Endothelial cell of umbilical vein (primary cell): ENCODE data around the gene NFATC3. TPM values are rescaled to one million over a fixed set of nuclear protein-coding genes. Genes with fewer than 3 reads are reported as not detected.

Experiments used
- BruUV-seq: library from RNA; stranded (reverse); fragments of 400-500 nt; replicated peaks from 2 replicates; lab custom pipeline; 2021; lab: Mats Ljungman, UMichigan
- CTCF ChIA-PET: fragments of 300-600, 350-600 bp; sonication (Branson Sonifier 250); formaldehyde crosslinking; loops from one replicate; lab custom pipeline; 2021; ENCODE audit warnings: antibody characterized with exemption, inconsistent platforms; lab: Charles Lee
- POLR2A ChIA-PET: fragments of 300-600, 350-600 bp; sonication (Branson Sonifier 250); formaldehyde crosslinking; loops from one replicate; lab custom pipeline; 2021; ENCODE audit warnings: antibody characterized with exemption, inconsistent platforms; lab: Charles Lee
- DNase-seq: peaks from one replicate; pipeline ENCODE4 v3.0.0-alpha.2; 2011; ENCODE audit warnings: low read depth, low spot score
- FAIRE-seq: peaks from 2 replicates; lab custom pipeline; 2011; peaks lifted over from hg19 to GRCh38; lab: Jason Lieb, UNC
- H2AFZ ChIP-seq: 2 replicates; pipeline ENCODE4 v1.6.0; 2012; ENCODE audit warnings: low read depth, low read length, control low read depth, inconsistent platforms
- H3K27ac ChIP-seq: 2 replicates; pipeline ENCODE4 v1.5.1; 2011; ENCODE audit warnings: low read depth, mild to moderate bottlenecking, control low read depth, low read length, moderate library complexity; ENCODE audit not compliant: insufficient read depth
- H3K27me3 ChIP-seq, 2 experiments: 2 replicates each; pipeline versions ENCODE4 v1.6.0 to v1.6.1; 2011; ENCODE audit warnings: low read length in 2 of 2, mixed read lengths in 1 of 2; ENCODE audit not compliant: control insufficient read depth in 2 of 2, insufficient read depth in 2 of 2
- H3K36me3 ChIP-seq, 2 experiments: 2 replicates in 1 of 2; 3 replicates in 1 of 2; pipeline ENCODE4 v1.5.1; 2011; ENCODE audit warnings: low read length in 2 of 2, mild to moderate bottlenecking in 1 of 2, moderate library complexity in 1 of 2; ENCODE audit not compliant: control insufficient read depth in 2 of 2, insufficient read depth in 2 of 2; ENCODE audit errors: extremely low read depth in 1 of 2
- H3K4me1 ChIP-seq: 3 replicates; pipeline ENCODE4 v1.5.1; 2011; ENCODE audit warnings: mild to moderate bottlenecking, low read length; ENCODE audit not compliant: control insufficient read depth, insufficient read depth; ENCODE audit errors: extremely low read depth
- H3K4me2 ChIP-seq: 2 replicates; pipeline ENCODE4 v1.6.1; 2011; ENCODE audit warnings: low read length, control low read depth, mixed read lengths; ENCODE audit not compliant: insufficient read depth
- H3K4me3 ChIP-seq, 3 experiments: fragments of 200-600 bp in 1 of 3; sonication (generic), shearing (Covaris generic) in 1 of 3; replicated peaks in 1 of 3; 2 replicates each; pipeline ENCODE4 v1.5.1; 2011 to 2016; ENCODE audit warnings: control low read depth in 3 of 3, low read length in 3 of 3, mild to moderate bottlenecking in 2 of 3, inconsistent platforms in 1 of 3, low read depth in 1 of 3, moderate library complexity in 1 of 3; ENCODE audit not compliant: insufficient read depth in 1 of 3
- H3K79me2 ChIP-seq: 2 replicates; pipeline ENCODE4 v1.6.0; 2012; ENCODE audit warnings: low read length, inconsistent platforms; ENCODE audit not compliant: control insufficient read depth, insufficient read depth
- H3K9ac ChIP-seq: replicated peaks from 2 replicates; pipeline ENCODE3; 2011; ENCODE audit warnings: low read length, control low read depth; ENCODE audit not compliant: insufficient read depth; ENCODE audit errors: extremely low read depth
- H3K9me1 ChIP-seq: replicated peaks from 3 replicates; pipeline ENCODE4 v1.6.0; 2011; ENCODE audit warnings: mild to moderate bottlenecking, low read length; ENCODE audit not compliant: control insufficient read depth, insufficient read depth; ENCODE audit errors: extremely low read depth
- H3K9me3 ChIP-seq: replicated peaks from 2 replicates; pipeline ENCODE4 v1.5.1; 2012; ENCODE audit warnings: low read length, inconsistent platforms; ENCODE audit not compliant: control insufficient read depth, insufficient read depth
- H4K20me1 ChIP-seq: replicated peaks from 2 replicates; pipeline ENCODE3; 2011; ENCODE audit warnings: mild to moderate bottlenecking, low read length; ENCODE audit not compliant: control insufficient read depth, insufficient read depth; ENCODE audit errors: extremely low read depth
- CTCF ChIP-seq, 2 donors: IDR thresholded peaks; 1 replicate in 1 of 2; 2 replicates in 1 of 2; pipeline ENCODE4 v1.5.1; 2011; ENCODE audit warnings: low read length in 2 of 2, mild to moderate bottlenecking in 2 of 2, moderate library complexity in 2 of 2, control low read depth in 1 of 2, inconsistent platforms in 1 of 2, low read depth in 1 of 2; ENCODE audit not compliant: insufficient read depth in 1 of 2; ENCODE audit errors: extremely low read depth in 1 of 2
- EZH2 ChIP-seq: IDR thresholded peaks from 2 replicates; pipeline ENCODE4 v1.6.1; 2012; ENCODE audit warnings: borderline replicate concordance, low read depth, mild to moderate bottlenecking, moderate library complexity, low read length, inconsistent platforms; ENCODE audit not compliant: severe bottlenecking
- POLR2AphosphoS5 ChIP-seq: IDR thresholded peaks from 2 replicates; pipeline ENCODE4 v1.6.1; 2012; ENCODE audit warnings: low read depth, mild to moderate bottlenecking, control low read depth, low read length, moderate library complexity; ENCODE audit not compliant: insufficient read depth
- dilution Hi-C: fragments of 300-500 bp; cut with MboI; formaldehyde crosslinking; loops from one replicate; pipeline ENCODE4 v1.15.0; 2019; ENCODE audit warnings: low sequenced_read_pairs; ENCODE audit not compliant: extremely low pct_ligation_motif_present
- intact Hi-C: fragments of 100-400 bp; cut with micrococcal nuclease; formaldehyde crosslinking; loops from one replicate; pipeline ENCODE4 v1.10.0; 2022
- polyA plus RNA-seq, 4 experiments: library from polyadenylated mRNA; depleted of rRNA in 3 of 4; stranded (reverse) in 3 of 4; unstranded in 1 of 4; fragments of >200 nt; gene quantifications; 2 replicates each; pipeline versions ENCODE4 v1.2.1 to v1.2.3, GENCODE V29; 2011 to 2012; ENCODE audit warnings: missing spikeins in 1 of 4
- total RNA-seq: library from RNA; stranded (reverse); gene quantifications from 2 replicates; pipeline ENCODE4 v1.2.3, GENCODE V29; 2021

NFATC3 gene
- total and polyA plus RNA-seq, 2 donors (not counting 3 experiments of a cell fraction or from before 2014, with no cell fraction given) = 15.6 to 33.1 TPM

DNA sequence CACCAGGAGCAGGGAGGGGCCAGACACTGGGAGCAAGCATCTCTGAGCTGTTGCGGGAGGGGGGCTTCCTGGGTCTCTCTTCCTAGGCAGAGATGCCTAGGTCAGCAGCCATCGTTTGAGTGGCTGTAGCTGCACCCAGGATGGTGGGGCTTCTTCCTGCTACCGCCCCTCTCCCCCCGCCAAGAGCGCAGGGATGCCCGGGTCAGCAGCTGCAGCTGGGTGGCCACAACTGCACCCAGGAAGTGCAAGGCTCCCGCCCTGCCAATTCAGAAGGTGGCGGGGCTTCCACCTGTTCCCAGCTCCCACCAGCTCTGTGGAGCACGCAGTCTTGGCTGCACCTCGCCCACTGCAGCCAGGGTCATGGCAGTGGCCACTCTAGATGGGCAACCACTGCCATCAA is 103.0 kb downstream of the NFATC3 start:
- Histone ChIP-seq H3K79me2 (no peaks in the 10 kb centered on the region), H3K9me1 (no peaks in the 10 kb centered on the region), H3K36me3 (peaks cover 5 to 19% of the 10 kb centered on the region in 2 experiments), H3K9ac (no peak overlapping the region), H3K27ac (no peak overlapping the region), H2AFZ (no peak overlapping the region), H3K27me3 (no peaks in the 10 kb centered on the region), H3K4me1 (no peaks in the 10 kb centered on the region), H3K4me3 (no peak overlapping the region), H4K20me1 (no peaks in the 10 kb centered on the region), H3K9me3 (no peaks in the 10 kb centered on the region), H3K4me2 (no peak overlapping the region)
- dilution Hi-C loops (no loop called here), intact Hi-C loops (no loop called here)
- no TSS peak for BruUV-seq
- ChIA-PET CTCF (no interaction called here), POLR2A (no interaction called here)
- TF ChIP-seq POLR2AphosphoS5 (no peak), CTCF (IDR thresholded peaks at IDR 0.05; ENCODE audit: extremely low read depth in 1 of 2, insufficient read depth in 1 of 2, low read depth in 1 of 2, low read length in 2 of 2) (no peak), EZH2 (no peak)
- DNase-seq (no peak), FAIRE-seq (no peak)

- Histone ChIP-seq H3K27ac (no peak overlapping the region), H3K9me1 (no peaks in the 10 kb centered on the region), H3K4me1 (no peaks in the 10 kb centered on the region), H3K9ac (no peak overlapping the region), H4K20me1 (no peaks in the 10 kb centered on the region), H3K4me2 (no peak overlapping the region), H3K4me3 (no peak overlapping the region), H3K27me3 (no peaks in the 10 kb centered on the region), H2AFZ (no peak overlapping the region), H3K9me3 (no peaks in the 10 kb centered on the region), H3K36me3 (peaks cover 5 to 19% of the 10 kb centered on the region in 2 experiments), H3K79me2 (no peaks in the 10 kb centered on the region)
- intact Hi-C loops (no loop called here), dilution Hi-C loops (no loop called here)
- DNase-seq (no peak), FAIRE-seq (no peak)
- ChIA-PET POLR2A (no interaction called here), CTCF (no interaction called here)
- BruUV-seq = no TSS peak
- TF ChIP-seq POLR2AphosphoS5 = no peak
Measured at GRCh38 chr16:68190081-68190480, 104.9 kb downstream of the NFATC3 start.
